Activated T-cell treated with anti-CD3 and anti-CD28 coated beads for 48 hours (primary cell): ENCODE results near the gene LITAFD.
"Not testable (repeated sequence)": the region's sequence is repeated elsewhere in the genome, so short reads cannot be mapped to it uniquely, and the experiment has no call there.

Experiments
- DNase-seq: peaks from one replicate; pipeline ENCODE4 v3.0.0-alpha.2; 2020; ENCODE audit warnings: low read depth

Gene LITAFD

DNA sequence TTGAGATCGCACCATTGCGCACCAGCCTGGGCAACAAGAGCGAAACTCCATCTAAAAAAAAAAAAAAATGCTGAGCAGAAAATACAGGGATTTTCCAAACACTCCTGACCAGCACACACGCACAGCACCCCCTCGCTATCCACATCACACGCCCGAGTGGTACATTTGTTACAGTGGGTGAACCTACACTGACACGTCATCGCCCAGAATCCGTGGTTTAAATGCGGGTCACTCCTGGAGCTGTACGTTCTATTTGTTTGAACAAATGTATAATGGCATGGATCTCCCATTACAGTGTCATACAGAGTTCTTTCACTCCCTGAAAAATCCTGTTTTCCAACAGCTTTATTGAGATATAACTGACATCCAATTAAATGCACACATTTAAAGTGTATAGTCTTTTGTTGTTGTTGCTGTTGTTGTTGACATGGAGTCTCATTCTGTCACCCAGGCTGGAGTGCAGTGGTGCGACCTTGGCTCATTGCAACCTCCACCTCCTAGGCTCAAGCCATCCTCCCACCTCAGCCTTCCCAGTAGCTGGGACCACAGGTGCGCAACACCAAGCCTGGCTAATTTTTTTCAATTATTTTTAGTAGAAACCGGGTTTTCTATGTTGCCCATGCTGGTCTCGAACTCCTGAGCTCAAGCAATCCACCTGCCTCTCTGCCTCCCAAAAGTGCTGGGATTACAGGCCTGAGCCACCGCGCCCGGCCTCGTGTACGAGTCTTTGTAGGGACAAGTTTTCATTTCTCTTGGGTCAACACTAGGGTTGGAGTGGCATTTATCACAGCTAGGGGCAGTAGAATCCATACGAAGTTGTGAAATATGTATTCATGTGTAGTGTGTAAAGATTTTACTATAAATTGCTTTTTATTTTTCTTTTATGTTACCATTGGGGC lies 8.9 kb upstream of the LITAFD start:
- DNase-seq = no peak

GRCh38 chr16:8873866-8874195 lies 8.3 kb upstream of the LITAFD start:
- DNase-seq = not testable (repeated sequence)

DNA sequence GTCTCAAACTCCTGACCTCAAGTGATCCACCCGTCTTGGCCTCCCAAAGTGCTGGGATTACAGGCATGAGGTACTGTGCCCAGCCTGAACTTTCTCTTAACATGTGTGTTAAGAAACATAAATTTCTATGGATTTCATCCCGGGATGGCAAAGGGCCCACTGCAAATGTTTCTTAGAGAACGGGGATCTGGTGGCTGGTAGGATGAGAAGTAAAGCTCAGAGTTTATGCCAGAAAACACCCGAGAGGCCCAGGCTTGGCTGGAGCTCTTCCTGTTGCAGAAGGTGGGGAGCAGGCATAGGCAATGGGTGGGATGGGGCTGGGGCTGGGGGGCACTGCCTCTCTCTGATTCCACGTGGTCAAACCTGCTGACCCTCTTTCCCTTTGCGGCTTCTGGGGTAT lies 7.8 kb upstream of the LITAFD start:
- DNase-seq = no peak

- not testable (repeated sequence) for DNase-seq
Observed at GRCh38 chr16:8875317-8875716, 6.8 kb upstream of the LITAFD start.

DNA sequence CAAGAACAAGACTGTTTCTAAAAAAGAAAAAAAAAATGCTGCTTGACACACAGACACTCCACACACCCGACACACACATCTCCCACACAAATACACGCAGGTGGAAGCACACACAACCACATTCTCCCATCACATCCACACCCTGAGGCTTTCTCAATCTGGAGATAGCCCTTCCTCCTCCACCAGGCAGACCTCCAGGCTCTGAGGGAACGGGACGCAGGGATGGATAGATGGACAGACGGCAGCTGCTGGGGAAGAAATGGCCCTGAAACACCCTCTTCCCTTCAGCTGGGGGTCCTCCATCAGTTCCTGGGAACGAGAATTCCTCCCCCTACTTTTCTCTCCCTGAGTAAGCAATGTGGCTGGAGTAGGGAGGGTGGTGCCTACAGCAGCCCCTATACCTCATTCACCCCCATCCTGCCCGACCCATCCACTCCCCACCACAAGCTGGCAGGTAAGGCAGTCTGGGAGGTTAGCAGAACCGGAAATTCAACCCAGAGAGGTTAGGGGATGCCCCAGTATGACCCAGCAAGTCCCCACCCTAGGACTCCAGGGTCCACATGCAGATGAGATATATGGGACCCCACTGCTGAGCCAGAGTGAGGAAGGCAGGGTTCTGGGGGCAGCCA lies 4.1 kb upstream of the LITAFD start:
- DNase-seq = no peak

DNA sequence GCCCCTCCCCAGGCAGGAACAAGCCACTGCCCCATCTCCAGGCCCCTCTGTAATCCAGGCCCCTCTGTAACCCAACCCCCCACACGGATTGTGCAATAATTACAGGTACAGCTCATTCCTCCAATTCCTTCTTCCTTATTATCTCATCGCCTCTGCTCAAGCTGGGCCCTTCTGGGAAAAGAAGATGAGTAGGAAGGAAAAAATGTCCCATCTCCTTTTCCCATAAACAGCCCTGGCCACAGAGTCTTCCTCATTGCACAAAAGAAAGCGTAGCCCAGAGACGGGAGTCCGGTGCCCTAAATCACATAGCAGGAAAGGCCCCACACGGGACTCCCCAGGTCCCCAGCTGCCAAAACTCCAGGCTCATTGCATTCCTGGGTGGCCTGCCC lies 3.6 kb upstream of the LITAFD start:
- no peak for DNase-seq

- DNase-seq = no peak
Observed at GRCh38 chr16:8880839-8881510, 1.2 kb upstream of the LITAFD start.

- no peak for DNase-seq
Observed at GRCh38 chr16:8882725-8883377, 700 bp downstream of the LITAFD start.

DNA sequence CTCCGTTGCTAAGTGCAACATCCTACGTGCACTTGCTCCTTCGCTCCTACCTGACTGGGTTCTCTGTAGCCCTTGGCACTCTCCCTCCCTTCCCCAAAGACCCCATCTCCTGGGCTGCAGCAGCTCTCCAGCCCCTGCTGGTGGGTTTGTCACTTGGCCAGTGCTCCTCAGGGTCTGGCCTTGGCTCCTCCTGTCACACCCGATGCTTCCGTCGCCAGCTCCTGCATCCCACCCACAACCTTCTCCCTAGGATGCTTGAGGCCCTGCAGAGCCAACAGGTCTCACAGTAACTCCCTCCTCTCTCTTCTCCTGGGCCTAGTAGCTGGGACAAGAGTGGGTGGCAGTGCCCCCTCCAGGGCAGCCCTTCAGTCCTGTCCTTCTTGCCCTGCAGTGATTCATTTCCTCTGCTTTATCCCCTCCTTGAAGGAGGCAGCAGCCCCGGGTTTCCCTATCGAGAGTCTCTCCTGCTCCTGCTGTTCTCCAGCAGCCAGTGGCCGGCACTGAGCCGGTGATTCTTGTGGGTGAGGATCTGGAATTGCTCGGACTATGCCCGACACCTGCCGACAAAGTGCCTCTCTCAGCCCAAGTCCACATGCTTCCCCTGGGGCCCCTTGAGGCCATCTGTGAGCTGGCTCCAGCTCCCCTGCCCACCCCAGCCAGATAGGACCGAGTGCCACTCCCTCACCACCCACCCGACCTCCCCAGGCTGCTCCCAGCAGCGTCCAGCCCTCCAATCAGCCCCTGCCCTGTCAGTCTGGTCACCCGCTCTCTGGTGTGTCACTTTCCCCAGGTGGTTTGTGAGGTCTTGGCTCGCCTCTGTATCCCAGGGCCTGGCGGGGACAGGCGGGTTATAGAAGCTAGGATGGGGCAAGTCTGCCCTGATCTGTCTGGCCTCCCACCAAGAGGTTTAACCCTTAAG lies 3.8 kb downstream of the LITAFD start:
- DNase-seq = no peak

GRCh38 chr16:8886593-8887430 lies 4.7 kb downstream of the LITAFD start:
- no peak for DNase-seq

DNA sequence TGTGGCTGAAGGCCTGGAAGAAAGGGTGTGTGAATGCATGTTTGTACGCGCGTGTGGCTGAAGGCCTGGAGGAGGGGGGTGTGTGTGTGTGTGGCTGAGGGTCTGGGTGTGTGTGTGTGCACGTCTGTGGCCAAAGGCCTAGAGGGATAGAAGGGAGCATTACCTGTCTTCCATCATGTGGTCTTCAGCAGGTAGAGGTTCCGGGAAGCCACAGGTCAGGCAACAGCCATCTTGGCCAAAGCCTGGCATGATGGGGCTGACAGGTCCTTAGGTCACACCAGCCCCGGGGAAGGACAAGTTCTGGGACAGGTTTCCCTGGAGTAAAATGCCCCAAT lies 5.2 kb downstream of the LITAFD start:
- DNase-seq = no peak

- no peak for DNase-seq
Observed at GRCh38 chr16:8887952-8888560, 5.9 kb downstream of the LITAFD start.

DNA sequence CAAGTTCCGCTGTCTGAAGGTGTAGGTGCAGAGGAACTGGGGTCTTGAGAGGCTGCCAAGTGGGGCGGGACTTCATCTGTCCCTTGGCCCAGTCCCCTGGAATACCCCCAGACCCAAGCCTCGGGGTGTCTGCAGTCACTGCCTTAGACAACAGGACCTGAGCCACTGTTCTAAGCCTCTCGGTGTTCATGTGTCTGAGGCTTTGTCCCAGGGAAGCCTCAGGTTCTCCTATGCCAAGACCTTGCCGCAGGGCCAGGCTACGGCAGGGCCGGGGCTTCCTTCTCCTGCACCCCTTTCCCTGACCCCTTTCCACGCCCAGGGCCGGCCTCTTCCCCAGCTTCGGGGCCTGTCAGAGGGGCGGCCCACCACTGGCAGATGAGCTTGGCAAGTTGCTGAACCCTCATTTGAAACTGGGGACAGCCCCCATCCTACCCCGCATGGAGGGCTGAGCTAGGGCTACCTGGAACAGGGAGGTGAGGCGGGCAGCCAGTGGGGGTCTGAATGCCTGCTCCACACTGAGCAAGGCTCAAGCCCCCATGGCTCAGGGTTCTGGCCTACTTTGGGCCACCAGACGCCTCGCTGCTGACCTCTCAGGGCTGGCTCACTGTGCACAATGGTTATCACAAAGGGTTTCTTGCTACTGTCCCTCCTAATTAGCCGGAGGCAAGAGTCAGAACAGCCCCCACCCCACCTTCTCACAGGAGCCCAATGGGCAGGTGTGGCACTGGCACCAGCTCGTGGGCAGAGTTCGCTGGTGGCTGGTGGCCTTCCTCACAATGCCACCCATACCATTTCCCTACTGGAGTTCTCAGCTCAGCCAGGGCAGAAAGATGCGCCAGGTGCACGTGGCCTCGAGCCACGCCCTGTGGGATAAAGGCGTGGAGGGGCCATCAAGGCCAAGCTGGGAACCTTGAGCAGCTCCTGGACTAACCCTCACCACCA lies 7.1 kb downstream of the LITAFD start:
- DNase-seq = no peak

DNA sequence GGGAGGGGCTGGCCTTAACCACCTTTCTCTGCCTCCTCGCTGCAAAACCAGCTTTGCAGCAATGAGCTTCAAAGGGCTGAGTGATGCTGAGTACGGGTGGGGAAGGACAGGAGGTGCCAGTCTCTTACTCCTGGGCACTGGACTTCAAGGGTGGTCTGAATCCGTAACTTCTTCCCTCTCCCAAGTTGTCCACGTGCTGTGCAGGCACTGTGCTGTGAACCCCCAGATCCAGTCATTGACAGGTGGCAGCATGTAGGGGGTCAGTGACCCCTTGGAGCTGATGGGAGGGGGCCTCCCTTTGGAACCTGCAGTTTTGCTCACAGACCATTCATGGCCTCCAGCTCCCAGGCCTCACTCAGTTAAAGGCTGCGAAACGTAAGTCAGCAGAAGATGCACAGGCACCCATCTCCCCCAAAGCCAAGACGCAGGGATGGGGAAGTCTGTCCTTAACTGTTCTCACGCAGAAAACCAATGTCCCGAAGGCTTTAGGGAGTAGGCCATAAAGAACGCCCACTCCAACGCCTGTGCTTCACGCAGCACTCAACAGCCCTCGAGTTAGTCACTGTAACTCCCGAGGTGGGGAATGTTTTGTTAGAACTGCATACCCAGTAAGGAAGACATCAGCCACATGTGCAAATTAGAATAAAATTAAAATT lies 7.9 kb downstream of the LITAFD start:
- no peak for DNase-seq

- DNase-seq = no peak
Observed at GRCh38 chr16:8890549-8890921, 8.4 kb downstream of the LITAFD start.

GRCh38 chr16:8892101-8892575 lies 10.0 kb downstream of the LITAFD start:
- DNase-seq = no peak

- DNase-seq = no peak
Observed at GRCh38 chr16:8893426-8893825, 11.3 kb downstream of the LITAFD start.

GRCh38 chr16:8893976-8894690 lies 12.0 kb downstream of the LITAFD start:
- DNase-seq = no peak
